ENCODE measurements around the gene CFDP1. TPM values are rescaled to one million over a fixed set of nuclear protein-coding genes. Genes with fewer than 3 reads are reported as not detected.

Gene CFDP1
- total and polyA plus RNA-seq, 2 of the 13 experiments (the other 11 are each of a cell fraction or from before 2014, with no cell fraction given) = 78.6 to 153 TPM

DNA sequence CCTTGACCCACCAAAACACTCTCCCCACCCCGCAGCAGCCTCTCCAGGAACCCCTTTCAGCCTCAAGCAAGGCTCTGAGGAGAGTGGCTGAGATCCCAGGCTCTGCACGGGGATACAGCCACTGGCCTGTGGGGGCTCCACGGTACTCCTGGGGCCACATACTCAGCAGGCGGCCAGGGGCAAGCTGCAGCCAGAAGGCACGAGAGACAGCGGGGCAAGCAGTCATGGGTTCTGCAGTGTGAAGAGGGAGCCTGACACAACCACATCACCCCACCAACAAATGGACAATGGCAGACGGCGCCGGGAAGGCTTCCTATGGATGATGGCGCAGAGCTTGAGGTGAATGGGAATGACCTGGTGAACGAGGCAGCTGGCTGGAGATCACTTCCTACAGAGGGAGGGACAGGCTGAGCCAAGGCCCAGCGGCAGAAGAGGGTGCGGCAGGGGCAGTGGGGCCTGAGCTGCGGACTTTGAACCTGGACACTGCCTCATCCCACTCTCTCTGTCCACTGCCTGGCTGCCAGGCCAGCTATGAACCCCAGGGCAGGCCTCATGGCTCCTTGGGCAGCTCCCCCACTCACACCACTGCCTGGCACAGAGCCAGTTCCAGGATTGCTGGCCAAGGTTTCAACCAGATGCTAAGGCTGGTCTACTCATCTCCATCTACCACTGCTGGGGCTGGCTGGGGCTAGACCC, 171.1 kb downstream of the CFDP1 start (continued):
- TF ChIP-seq NFIB (CRISPR knock-in tag; IDR thresholded peaks at IDR 0.05; ENCODE audit: borderline replicate concordance) = peak; percentile 93; the same call in 1 of the 2 replicates
- TF ChIP-seq MIER2 (CRISPR knock-in tag; IDR thresholded peaks at IDR 0.05) = peak; percentile 64; the same call in 1 of the 2 replicates
- TF ChIP-seq FOSL2 (CRISPR knock-in tag; IDR thresholded peaks at IDR 0.05) = peak; percentile 75
- TF ChIP-seq, protein P1, sequence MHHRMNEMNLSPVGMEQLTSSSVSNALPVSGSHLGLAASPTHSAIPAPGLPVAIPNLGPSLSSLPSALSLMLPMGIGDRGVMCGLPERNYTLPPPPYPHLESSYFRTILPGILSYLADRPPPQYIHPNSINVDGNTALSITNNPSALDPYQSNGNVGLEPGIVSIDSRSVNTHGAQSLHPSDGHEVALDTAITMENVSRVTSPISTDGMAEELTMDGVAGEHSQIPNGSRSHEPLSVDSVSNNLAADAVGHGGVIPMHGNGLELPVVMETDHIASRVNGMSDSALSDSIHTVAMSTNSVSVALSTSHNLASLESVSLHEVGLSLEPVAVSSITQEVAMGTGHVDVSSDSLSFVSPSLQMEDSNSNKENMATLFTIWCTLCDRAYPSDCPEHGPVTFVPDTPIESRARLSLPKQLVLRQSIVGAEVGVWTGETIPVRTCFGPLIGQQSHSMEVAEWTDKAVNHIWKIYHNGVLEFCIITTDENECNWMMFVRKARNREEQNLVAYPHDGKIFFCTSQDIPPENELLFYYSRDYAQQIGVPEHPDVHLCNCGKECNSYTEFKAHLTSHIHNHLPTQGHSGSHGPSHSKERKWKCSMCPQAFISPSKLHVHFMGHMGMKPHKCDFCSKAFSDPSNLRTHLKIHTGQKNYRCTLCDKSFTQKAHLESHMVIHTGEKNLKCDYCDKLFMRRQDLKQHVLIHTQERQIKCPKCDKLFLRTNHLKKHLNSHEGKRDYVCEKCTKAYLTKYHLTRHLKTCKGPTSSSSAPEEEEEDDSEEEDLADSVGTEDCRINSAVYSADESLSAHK (CRISPR knock-in tag; IDR thresholded peaks at IDR 0.05; ENCODE audit: borderline replicate concordance) = no peak
- TF ChIP-seq ZBTB1 (CRISPR knock-in tag; IDR thresholded peaks at IDR 0.05; ENCODE audit: borderline replicate concordance) = 0 out of 2 replicates have a peak, but pooled peaks have one; percentile 18
- TF ChIP-seq ZNF841 (CRISPR knock-in tag; IDR thresholded peaks at IDR 0.05; ENCODE audit: borderline replicate concordance) = no peak
- TF ChIP-seq ARNT (IDR thresholded peaks at IDR 0.05) = no peak
- no peak for TF ChIP-seq KDM5A (IDR thresholded peaks at IDR 0.05; ENCODE audit: borderline replicate concordance, low read length)
- no peak for TF ChIP-seq MBD4 (IDR thresholded peaks at IDR 0.05; ENCODE audit: borderline replicate concordance, low read length)
- TF ChIP-seq SRSF9 (IDR thresholded peaks at IDR 0.05; ENCODE audit: borderline replicate concordance, insufficient read depth, low read depth, low read length, poor library complexity, severe bottlenecking) = no peak
- TF ChIP-seq, protein P2, sequence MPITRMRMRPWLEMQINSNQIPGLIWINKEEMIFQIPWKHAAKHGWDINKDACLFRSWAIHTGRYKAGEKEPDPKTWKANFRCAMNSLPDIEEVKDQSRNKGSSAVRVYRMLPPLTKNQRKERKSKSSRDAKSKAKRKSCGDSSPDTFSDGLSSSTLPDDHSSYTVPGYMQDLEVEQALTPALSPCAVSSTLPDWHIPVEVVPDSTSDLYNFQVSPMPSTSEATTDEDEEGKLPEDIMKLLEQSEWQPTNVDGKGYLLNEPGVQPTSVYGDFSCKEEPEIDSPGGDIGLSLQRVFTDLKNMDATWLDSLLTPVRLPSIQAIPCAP (CRISPR knock-in tag; IDR thresholded peaks at IDR 0.05; ENCODE audit: low read depth) = no peak
- TF ChIP-seq TFDP1 (CRISPR knock-in tag; IDR thresholded peaks at IDR 0.05; ENCODE audit: borderline replicate concordance) = no peak
- TF ChIP-seq ZNF510 (CRISPR knock-in tag; IDR thresholded peaks at IDR 0.05; ENCODE audit: low read depth) = no peak
- peak; percentile 60; the same call in 1 of the 2 replicates for TF ChIP-seq CREBL2 (CRISPR knock-in tag; IDR thresholded peaks at IDR 0.05; ENCODE audit: borderline replicate concordance)
- TF ChIP-seq KDM3A (CRISPR knock-in tag; IDR thresholded peaks at IDR 0.05; ENCODE audit: low read depth) = no peak
- peak; percentile 62 for TF ChIP-seq ZHX1 (CRISPR knock-in tag; IDR thresholded peaks at IDR 0.05; ENCODE audit: low read depth)
- TF ChIP-seq SMARCE1 (IDR thresholded peaks at IDR 0.05; ENCODE audit: borderline replicate concordance) = no peak
- TF ChIP-seq HDAC6 (IDR thresholded peaks at IDR 0.05; ENCODE audit: low read depth, low read length) = no peak
- no peak for TF ChIP-seq ZFAT (CRISPR knock-in tag; conservative IDR thresholded peaks at IDR 0.05)
- TF ChIP-seq, protein P3, sequence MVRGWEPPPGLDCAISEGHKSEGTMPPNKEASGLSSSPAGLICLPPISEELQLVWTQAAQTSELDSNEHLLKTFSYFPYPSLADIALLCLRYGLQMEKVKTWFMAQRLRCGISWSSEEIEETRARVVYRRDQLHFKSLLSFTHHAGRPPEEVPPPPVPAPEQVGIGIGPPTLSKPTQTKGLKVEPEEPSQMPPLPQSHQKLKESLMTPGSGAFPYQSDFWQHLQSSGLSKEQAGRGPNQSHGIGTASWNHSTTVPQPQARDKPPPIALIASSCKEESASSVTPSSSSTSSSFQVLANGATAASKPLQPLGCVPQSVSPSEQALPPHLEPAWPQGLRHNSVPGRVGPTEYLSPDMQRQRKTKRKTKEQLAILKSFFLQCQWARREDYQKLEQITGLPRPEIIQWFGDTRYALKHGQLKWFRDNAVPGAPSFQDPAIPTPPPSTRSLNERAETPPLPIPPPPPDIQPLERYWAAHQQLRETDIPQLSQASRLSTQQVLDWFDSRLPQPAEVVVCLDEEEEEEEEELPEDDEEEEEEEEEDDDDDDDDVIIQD (CRISPR knock-in tag; IDR thresholded peaks at IDR 0.05; ENCODE audit: low read depth) = peak; percentile 37; the same call in 1 of the 2 replicates

Measured in HepG2 (cell line).